WERI-Rb-1 (cell line): ENCODE data around the gene BTBD17.

Experiments used
- DNase-seq: peaks from one replicate; pipeline ENCODE4 v3.0.0-alpha.2; 2020
- H3K27ac ChIP-seq: fragments of 250-450 bp; sonication (Bioruptor Pico); 2 replicates; pipeline ENCODE4 v1.5.1; 2020; ENCODE audit warnings: mild to moderate bottlenecking, moderate library complexity
- H3K27me3 ChIP-seq: fragments of 250-450 bp; sonication (Bioruptor Pico); 2 replicates; pipeline ENCODE4 v1.5.1; 2021; ENCODE audit warnings: mild to moderate bottlenecking, low read depth, moderate library complexity; ENCODE audit not compliant: insufficient read depth, severe bottlenecking
- H3K36me3 ChIP-seq: fragments of 250-450 bp; sonication (Bioruptor Pico); 2 replicates; pipeline ENCODE4 v1.5.1; 2020; ENCODE audit warnings: mild to moderate bottlenecking, moderate library complexity
- H3K4me3 ChIP-seq: 2 replicates; pipeline ENCODE4 v1.5.1; 2011; ENCODE audit warnings: low read depth, mild to moderate bottlenecking, control low read depth, low read length
- H3K9me3 ChIP-seq: fragments of 250-450 bp; sonication (Bioruptor Pico); 2 replicates; pipeline ENCODE4 v1.5.1; 2021; ENCODE audit warnings: mild to moderate bottlenecking, moderate library complexity; ENCODE audit not compliant: severe bottlenecking
- CTCF ChIP-seq: IDR thresholded peaks from 2 replicates; pipeline ENCODE4 v1.5.1; 2011; ENCODE audit warnings: low read depth, mild to moderate bottlenecking, control low read depth, inconsistent platforms, low read length

Gene BTBD17

GRCh38 chr17:74394275-74394950 is 32.7 kb upstream of the BTBD17 start:
- H3K9me3 ChIP-seq = no peaks in the 10 kb centered on the region

GRCh38 chr17:74393346-74393942 is 31.8 kb upstream of the BTBD17 start:
- Histone ChIP-seq H3K9me3 (peaks cover 2% of the 10 kb centered on the region), H3K4me3 (no peak overlapping the region), H3K27ac (no peak overlapping the region), H3K36me3 (no peaks in the 10 kb centered on the region), H3K27me3 (no peaks in the 10 kb centered on the region)
- no peak for DNase-seq
- no peak for TF ChIP-seq CTCF

More at GRCh38 chr17:74394275-74394950, 32.7 kb upstream of the BTBD17 start:
- no peak for TF ChIP-seq CTCF
- Histone ChIP-seq H3K4me3 (no peak overlapping the region), H3K27ac (no peak overlapping the region), H3K27me3 (no peaks in the 10 kb centered on the region), H3K36me3 (no peaks in the 10 kb centered on the region)
- no peak for DNase-seq

- no peaks in the 10 kb centered on the region for H3K36me3 ChIP-seq
- H3K27me3 ChIP-seq = no peaks in the 10 kb centered on the region
- H3K4me3 ChIP-seq = no peak overlapping the region
- no peak for DNase-seq
- no peak overlapping the region for H3K27ac ChIP-seq
- no peak for TF ChIP-seq CTCF
- H3K9me3 ChIP-seq = peaks cover 2% of the 10 kb centered on the region
Observed at GRCh38 chr17:74392848-74393247, 31.2 kb upstream of the BTBD17 start.

GRCh38 chr17:74391771-74392170 is 30.1 kb upstream of the BTBD17 start:
- no peak for DNase-seq
- no peak overlapping the region for H3K4me3 ChIP-seq
- no peak for TF ChIP-seq CTCF
- H3K9me3 ChIP-seq = peaks cover 2% of the 10 kb centered on the region
- H3K36me3 ChIP-seq = no peaks in the 10 kb centered on the region
- H3K27ac ChIP-seq = no peak overlapping the region
- no peaks in the 10 kb centered on the region for H3K27me3 ChIP-seq

GRCh38 chr17:74390680-74391653 is 29.3 kb upstream of the BTBD17 start:
- TF ChIP-seq CTCF = no peak
- DNase-seq = no peak
- Histone ChIP-seq H3K36me3 (no peaks in the 10 kb centered on the region), H3K27ac (no peak overlapping the region), H3K4me3 (no peak overlapping the region), H3K9me3 (peaks cover 2% of the 10 kb centered on the region), H3K27me3 (no peaks in the 10 kb centered on the region)
